ENCODE measurements around the gene BTNL9.
"Not testable (repeated sequence)": the region's sequence is repeated elsewhere in the genome, so short reads cannot be mapped to it uniquely, and the experiment has no call there.

Gene BTNL9

GRCh38 chr5:181096721-181097382, 56.8 kb downstream of the BTNL9 start:
- H3K4me1 ChIP-seq (ENCODE audit: control insufficient read depth, insufficient read depth, low read length); H3K36me3 ChIP-seq (ENCODE audit: control insufficient read depth, insufficient read depth, low read length): not testable (repeated sequence)

GRCh38 chr5:181097383-181097753, 57.3 kb downstream of the BTNL9 start:
- H3K4me1 ChIP-seq (ENCODE audit: control insufficient read depth, insufficient read depth, low read length); H3K36me3 ChIP-seq (ENCODE audit: control insufficient read depth, insufficient read depth, low read length); H3K9ac ChIP-seq (ENCODE audit: low read depth, low read length); H3K9me3 ChIP-seq (ENCODE audit: control insufficient read depth, insufficient read depth, low read length); H3K4me3 ChIP-seq (ENCODE audit: low read depth, low read length): not testable (repeated sequence)
- H3K27me3 ChIP-seq (ENCODE audit: control insufficient read depth, insufficient read depth, low read length) = peaks cover 19% of the 10 kb centered on the region

More at GRCh38 chr5:181096721-181097382, 56.8 kb downstream of the BTNL9 start:
- H3K9ac ChIP-seq (ENCODE audit: low read depth, low read length); H3K4me3 ChIP-seq (ENCODE audit: low read depth, low read length); H3K9me3 ChIP-seq (ENCODE audit: control insufficient read depth, insufficient read depth, low read length): not testable (repeated sequence)
- H3K27me3 ChIP-seq (ENCODE audit: control insufficient read depth, insufficient read depth, low read length) = peaks cover 19% of the 10 kb centered on the region

GRCh38 chr5:181097759-181098491, 57.9 kb downstream of the BTNL9 start:
- not testable (repeated sequence) for H3K4me3 ChIP-seq (ENCODE audit: low read depth, low read length); H3K9me3 ChIP-seq (ENCODE audit: control insufficient read depth, insufficient read depth, low read length); H3K36me3 ChIP-seq (ENCODE audit: control insufficient read depth, insufficient read depth, low read length); H3K9ac ChIP-seq (ENCODE audit: low read depth, low read length); H3K4me1 ChIP-seq (ENCODE audit: control insufficient read depth, insufficient read depth, low read length)
- H3K27me3 ChIP-seq (ENCODE audit: control insufficient read depth, insufficient read depth, low read length) = peaks cover 19% of the 10 kb centered on the region

DNA sequence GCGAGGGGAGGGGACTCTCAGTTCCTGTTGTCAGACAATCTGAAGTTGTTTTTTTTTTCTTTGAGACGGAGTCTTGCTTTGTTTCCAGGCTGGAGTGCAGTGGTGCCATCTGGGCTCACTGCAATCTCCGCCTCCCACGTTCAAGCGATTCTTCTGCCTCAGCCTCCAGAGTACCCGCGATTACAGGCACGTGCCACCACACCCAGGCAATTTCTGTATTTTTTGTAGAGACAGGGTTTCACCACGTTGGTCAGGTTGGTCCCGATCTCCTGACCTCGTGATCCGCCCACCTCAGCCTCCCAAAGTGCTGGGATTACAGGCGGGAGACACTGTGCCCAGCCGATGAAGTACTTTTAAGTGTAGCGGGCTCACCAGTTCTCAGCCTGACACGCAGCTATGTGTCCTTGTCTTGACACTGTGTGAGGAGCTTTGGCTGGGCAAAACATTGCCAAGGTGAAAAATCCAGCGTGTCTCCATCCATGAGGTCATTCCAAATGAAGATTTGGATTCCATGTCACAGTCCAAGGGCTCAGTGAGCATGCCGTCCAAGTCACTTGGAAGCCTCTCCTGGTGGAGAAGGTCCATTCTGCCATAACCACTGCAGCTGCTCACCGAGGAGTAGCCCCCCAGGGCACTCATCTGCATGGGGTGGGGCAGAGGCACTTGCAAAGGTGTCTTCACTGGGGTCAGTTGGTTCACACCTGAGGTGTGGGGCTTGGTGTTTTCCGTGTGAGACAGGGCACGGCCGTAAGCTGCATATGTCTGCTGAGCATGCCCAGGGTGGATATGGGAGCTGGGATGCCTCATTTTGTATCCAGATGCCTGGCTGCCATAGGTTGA, 58.9 kb downstream of the BTNL9 start:
- H3K4me1 ChIP-seq (ENCODE audit: control insufficient read depth, insufficient read depth, low read length) = no peaks in the 10 kb centered on the region
- no peaks in the 10 kb centered on the region for H3K36me3 ChIP-seq (ENCODE audit: control insufficient read depth, insufficient read depth, low read length)
- no peaks in the 10 kb centered on the region for H3K9me3 ChIP-seq (ENCODE audit: control insufficient read depth, insufficient read depth, low read length)
- H3K4me3 ChIP-seq (ENCODE audit: low read depth, low read length) = peak overlapping the region; percentile 24
- H3K9ac ChIP-seq (ENCODE audit: low read depth, low read length) = no peak overlapping the region
- H3K27me3 ChIP-seq (ENCODE audit: control insufficient read depth, insufficient read depth, low read length) = peaks cover 20% of the 10 kb centered on the region

- no peaks in the 10 kb centered on the region for H3K9me3 ChIP-seq (ENCODE audit: control insufficient read depth, insufficient read depth, low read length)
- H3K27me3 ChIP-seq (ENCODE audit: control insufficient read depth, insufficient read depth, low read length) = peaks cover 27% of the 10 kb centered on the region
- no peak overlapping the region for H3K9ac ChIP-seq (ENCODE audit: low read depth, low read length)
- H3K4me3 ChIP-seq (ENCODE audit: low read depth, low read length) = peak overlapping the region; percentile 30
- no peaks in the 10 kb centered on the region for H3K4me1 ChIP-seq (ENCODE audit: control insufficient read depth, insufficient read depth, low read length)
- H3K36me3 ChIP-seq (ENCODE audit: control insufficient read depth, insufficient read depth, low read length) = no peaks in the 10 kb centered on the region
These were observed 59.6 kb downstream of the BTNL9 start for GRCh38 chr5:181099602-181100086.

DNA sequence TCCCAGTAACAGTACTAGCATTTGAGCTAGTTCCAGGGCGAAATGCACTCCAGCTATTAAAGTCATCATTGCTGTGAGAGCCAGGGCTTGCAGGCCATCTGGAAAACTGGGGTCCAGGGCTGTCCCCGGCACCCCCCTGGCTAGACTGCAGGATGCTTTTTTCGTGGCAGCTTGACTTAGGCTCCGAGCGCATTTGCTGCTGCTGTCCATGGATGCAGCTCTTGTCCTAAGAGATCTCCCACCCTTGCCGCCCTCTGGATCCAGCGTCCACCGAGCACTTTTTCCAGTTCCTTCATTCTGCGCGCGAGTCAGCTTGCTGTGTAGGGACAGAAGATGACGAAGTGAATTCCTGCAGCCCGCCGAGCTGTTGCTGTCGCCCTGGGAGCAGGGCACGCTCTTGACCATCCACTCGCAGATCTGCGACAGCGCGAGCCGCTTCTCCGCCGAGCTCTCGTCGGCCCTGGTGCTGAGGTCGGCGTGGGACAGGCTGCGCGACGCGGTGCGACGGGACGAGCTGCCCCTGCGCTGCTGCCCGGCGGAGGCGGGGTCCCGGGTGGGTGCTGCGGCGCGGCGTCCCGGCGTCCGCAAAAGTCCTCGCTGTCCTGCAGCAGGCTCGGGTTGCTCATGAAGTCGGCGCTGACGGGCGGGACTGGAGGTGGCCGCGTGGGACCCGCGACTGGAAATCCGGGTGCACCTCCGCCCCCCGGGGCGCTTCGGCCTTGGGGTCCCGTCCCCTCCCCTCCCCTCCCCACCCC, 60.2 kb downstream of the BTNL9 start:
- peaks cover 31% of the 10 kb centered on the region for H3K27me3 ChIP-seq (ENCODE audit: control insufficient read depth, insufficient read depth, low read length)
- H3K4me1 ChIP-seq (ENCODE audit: control insufficient read depth, insufficient read depth, low read length) = peaks cover 2% of the 10 kb centered on the region
- H3K9me3 ChIP-seq (ENCODE audit: control insufficient read depth, insufficient read depth, low read length) = no peaks in the 10 kb centered on the region
- H3K4me3 ChIP-seq (ENCODE audit: low read depth, low read length) = peak overlapping the region; percentile 53
- no peak overlapping the region for H3K9ac ChIP-seq (ENCODE audit: low read depth, low read length)
- H3K36me3 ChIP-seq (ENCODE audit: control insufficient read depth, insufficient read depth, low read length) = no peaks in the 10 kb centered on the region

GRCh38 chr5:181101030-181101641, 61.1 kb downstream of the BTNL9 start:
- not testable (repeated sequence) for H3K9ac ChIP-seq (ENCODE audit: low read depth, low read length); H3K36me3 ChIP-seq (ENCODE audit: control insufficient read depth, insufficient read depth, low read length); H3K9me3 ChIP-seq (ENCODE audit: control insufficient read depth, insufficient read depth, low read length); H3K4me1 ChIP-seq (ENCODE audit: control insufficient read depth, insufficient read depth, low read length)
- H3K4me3 ChIP-seq (ENCODE audit: low read depth, low read length) = peak overlapping the region; percentile 35
- peaks cover 39% of the 10 kb centered on the region for H3K27me3 ChIP-seq (ENCODE audit: control insufficient read depth, insufficient read depth, low read length)

DNA sequence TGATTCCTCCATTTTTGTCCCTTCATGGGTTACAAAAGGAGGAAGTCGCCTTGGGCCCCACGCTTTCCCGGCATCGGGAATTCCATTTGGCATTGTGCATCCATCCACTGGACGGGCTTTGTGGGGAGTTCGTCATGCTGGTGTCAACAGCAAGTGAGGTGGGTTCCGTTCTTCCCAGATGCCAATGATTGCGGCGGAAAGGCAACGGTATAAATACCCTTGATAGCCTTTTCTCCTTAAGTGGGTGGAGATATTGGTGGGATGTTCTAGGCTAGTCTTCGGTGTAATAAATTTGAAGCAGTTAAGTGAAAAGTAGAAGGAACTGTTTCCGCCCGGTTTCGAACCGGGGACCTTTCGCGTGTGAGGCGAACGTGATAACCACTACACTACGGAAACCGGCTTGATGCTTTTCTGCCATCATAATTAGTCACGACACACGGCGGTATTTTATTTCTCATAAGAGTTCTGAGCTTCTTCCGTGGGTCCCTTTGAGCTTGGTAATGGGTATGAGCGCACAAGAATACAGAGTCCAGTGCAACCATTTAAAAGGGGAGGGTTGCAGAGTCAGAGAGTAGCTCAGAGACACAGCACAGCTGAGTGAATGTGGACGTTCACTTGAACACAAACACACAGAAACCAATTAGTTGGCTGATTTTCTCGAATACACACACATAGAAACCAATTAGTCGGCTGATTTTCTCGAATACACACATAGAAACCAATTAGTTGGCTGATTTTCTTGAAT, 62.0 kb downstream of the BTNL9 start:
- H3K9ac ChIP-seq (ENCODE audit: low read depth, low read length); H3K36me3 ChIP-seq (ENCODE audit: control insufficient read depth, insufficient read depth, low read length): not testable (repeated sequence)
- H3K27me3 ChIP-seq (ENCODE audit: control insufficient read depth, insufficient read depth, low read length) = peaks cover 40% of the 10 kb centered on the region

DNA sequence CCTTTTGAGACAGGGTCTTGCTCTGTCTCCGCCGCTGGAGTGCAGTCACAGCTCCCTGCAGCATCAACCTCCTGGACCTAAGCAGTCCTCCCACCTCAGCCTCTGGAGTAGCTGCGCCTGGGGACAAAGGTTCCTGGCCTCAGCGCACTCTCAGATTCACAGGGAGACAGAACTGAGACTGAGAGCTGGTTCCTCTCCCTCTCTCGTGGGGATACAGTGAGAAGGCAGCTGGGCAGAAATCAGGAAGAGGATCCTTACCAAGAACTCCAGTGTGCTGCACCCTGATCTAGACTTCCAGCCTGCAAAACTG, 64.1 kb downstream of the BTNL9 start:
- not testable (repeated sequence) for H3K9me3 ChIP-seq (ENCODE audit: control insufficient read depth, insufficient read depth, low read length); H3K4me1 ChIP-seq (ENCODE audit: control insufficient read depth, insufficient read depth, low read length); H3K36me3 ChIP-seq (ENCODE audit: control insufficient read depth, insufficient read depth, low read length); H3K9ac ChIP-seq (ENCODE audit: low read depth, low read length)
- peak overlapping the region; percentile 52 for H3K4me3 ChIP-seq (ENCODE audit: low read depth, low read length)
- H3K27me3 ChIP-seq (ENCODE audit: control insufficient read depth, insufficient read depth, low read length) = peaks cover 43% of the 10 kb centered on the region

More for the DNA sequence above, 62.0 kb downstream of the BTNL9 start:
- not testable (repeated sequence) for H3K4me3 ChIP-seq (ENCODE audit: low read depth, low read length); H3K9me3 ChIP-seq (ENCODE audit: control insufficient read depth, insufficient read depth, low read length); H3K4me1 ChIP-seq (ENCODE audit: control insufficient read depth, insufficient read depth, low read length)

DNA sequence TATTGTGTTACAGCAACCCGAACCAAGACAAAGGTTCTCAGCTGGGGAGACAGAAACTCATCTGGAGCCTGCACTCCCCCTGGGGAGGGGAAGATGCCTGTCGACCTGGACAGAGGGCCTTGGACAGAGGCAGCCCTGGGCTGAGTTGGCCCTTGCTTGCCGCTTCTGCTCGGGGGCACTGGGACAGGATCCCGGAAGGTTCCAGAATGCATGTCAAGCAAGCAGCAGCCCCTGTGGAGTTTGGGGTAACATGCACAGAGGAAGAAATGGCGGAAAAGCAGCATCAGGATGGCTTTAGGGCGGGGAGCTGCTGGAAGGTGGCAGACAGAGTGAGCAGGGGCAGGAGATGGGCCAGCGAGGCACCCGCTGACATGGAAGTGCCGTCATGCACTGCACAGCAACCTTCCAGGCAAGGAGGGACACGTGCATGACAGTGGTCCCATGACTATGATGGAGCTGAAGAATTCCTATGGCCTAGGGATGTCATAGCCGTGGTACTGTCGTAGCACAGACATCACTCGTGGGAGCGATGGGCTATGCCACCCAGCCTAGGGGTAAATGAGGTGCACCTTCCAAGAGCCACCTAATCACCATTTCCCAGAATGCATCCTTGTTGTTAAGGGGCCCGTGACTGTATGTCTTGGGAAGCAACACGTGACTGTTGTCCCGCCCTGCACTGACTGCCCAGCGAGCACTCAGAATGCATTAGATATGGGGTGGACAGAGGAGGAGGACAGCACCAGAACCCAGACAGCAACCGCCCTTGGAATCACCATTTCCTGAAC, 64.7 kb downstream of the BTNL9 start:
- not testable (repeated sequence) for H3K9me3 ChIP-seq (ENCODE audit: control insufficient read depth, insufficient read depth, low read length); H3K4me1 ChIP-seq (ENCODE audit: control insufficient read depth, insufficient read depth, low read length); H3K9ac ChIP-seq (ENCODE audit: low read depth, low read length); H3K36me3 ChIP-seq (ENCODE audit: control insufficient read depth, insufficient read depth, low read length)
- peak overlapping the region; percentile 52 for H3K4me3 ChIP-seq (ENCODE audit: low read depth, low read length)
- peaks cover 38% of the 10 kb centered on the region for H3K27me3 ChIP-seq (ENCODE audit: control insufficient read depth, insufficient read depth, low read length)
